OCI-LY7 (cell line): ENCODE data around the gene BAK1. TPM values are rescaled to one million over a fixed set of nuclear protein-coding genes. Genes with fewer than 3 reads are reported as not detected.

Source experiments
- BruUV-seq: library from RNA; stranded (reverse); fragments of 400-500 nt; replicated peaks from 2 replicates; lab custom pipeline; 2021; lab: Mats Ljungman, UMichigan
- CTCF ChIA-PET: fragments of 300-600 bp; sonication (Branson Sonifier 250); formaldehyde crosslinking; loops from one replicate; lab custom pipeline; 2022; ENCODE audit warnings: antibody characterized with exemption; ENCODE audit not compliant: unreplicated experiment; lab: Charles Lee
- POLR2A ChIA-PET: fragments of 300-600 bp; sonication (Branson Sonifier 250); formaldehyde crosslinking; loops from one replicate; lab custom pipeline; 2022; ENCODE audit warnings: antibody characterized with exemption; lab: Charles Lee
- DNase-seq: peaks from one replicate; pipeline ENCODE4 v3.0.0-alpha.2; 2015; ENCODE audit warnings: low spot score
- H2AFZ ChIP-seq: fragments of 200-600 bp; sonication (generic), shearing (Covaris generic); 2 replicates; pipeline ENCODE4 v1.6.1; 2014; ENCODE audit warnings: mild to moderate bottlenecking, antibody characterized with exemption, low read length, moderate library complexity
- H3K27ac ChIP-seq: fragments of 200-600 bp; sonication (generic); 2 replicates; pipeline ENCODE4 v1.5.1; 2014; ENCODE audit warnings: mixed run types, low read depth, mild to moderate bottlenecking, moderate library complexity, low read length, inconsistent platforms; ENCODE audit not compliant: poor library complexity, severe bottlenecking
- H3K36me3 ChIP-seq: fragments of 200-600 bp; sonication (generic); 2 replicates; pipeline ENCODE4 v1.6.1; 2014; ENCODE audit warnings: mild to moderate bottlenecking, antibody characterized with exemption, low read length, moderate library complexity, mixed read lengths; ENCODE audit not compliant: insufficient read depth
- H3K4me1 ChIP-seq: fragments of 200-600 bp; sonication (generic); 2 replicates; pipeline ENCODE4 v1.5.1; 2014; ENCODE audit warnings: mild to moderate bottlenecking, low read length; ENCODE audit not compliant: insufficient read depth, poor library complexity, severe bottlenecking
- H3K4me2 ChIP-seq: fragments of 200-600 bp; sonication (generic); 2 replicates; pipeline ENCODE4 v1.6.1; 2014; ENCODE audit warnings: mild to moderate bottlenecking, low read length
- H3K4me3 ChIP-seq: fragments of 200-600 bp; sonication (generic); 2 replicates; pipeline ENCODE4 v1.5.1; 2014; ENCODE audit warnings: mild to moderate bottlenecking, low read depth, low read length; ENCODE audit not compliant: poor library complexity, severe bottlenecking
- H3K79me2 ChIP-seq: fragments of 200-600 bp; sonication (generic); 2 replicates; pipeline ENCODE4 v1.6.1; 2016; ENCODE audit warnings: low read depth, mild to moderate bottlenecking, low read length, moderate library complexity, mixed read lengths; ENCODE audit not compliant: insufficient read depth
- H3K9me2 ChIP-seq: fragments of 200-600 bp; sonication (generic); 2 replicates; pipeline ENCODE4 v1.6.1; 2016; ENCODE audit warnings: mild to moderate bottlenecking, low read length, mixed read lengths; ENCODE audit not compliant: insufficient read depth
- H3K9me3 ChIP-seq: fragments of 200-600 bp; sonication (generic); 2 replicates; pipeline ENCODE4 v1.6.1; 2014; ENCODE audit warnings: mild to moderate bottlenecking, mixed run types, low read length, mixed read lengths
- H4K20me1 ChIP-seq: fragments of 200-600 bp; sonication (generic); 2 replicates; pipeline ENCODE4 v1.6.1; 2014; ENCODE audit warnings: mild to moderate bottlenecking, antibody characterized with exemption, low read length, moderate library complexity, mixed read lengths; ENCODE audit not compliant: insufficient read depth
- CTCF ChIP-seq: fragments of 200-600 bp; sonication (generic); conservative IDR thresholded peaks from 2 replicates; pipeline ENCODE4 v1.5.1; 2014; ENCODE audit warnings: mild to moderate bottlenecking, antibody characterized with exemption, low read length, moderate library complexity, mixed read lengths
- EZH2phosphoT487 ChIP-seq: fragments of 200-600 bp; sonication (generic); IDR thresholded peaks from 2 replicates; pipeline ENCODE4 v1.6.1; 2018; ENCODE audit warnings: low read depth, borderline replicate concordance, mild to moderate bottlenecking, mixed run types, antibody characterized with exemption, low read length, moderate library complexity, mixed read lengths
- intact Hi-C: fragments of 100-400 bp; cut with micrococcal nuclease; formaldehyde crosslinking; loops from one replicate; pipeline ENCODE4 v1.10.0; 2022; ENCODE audit not compliant: unreplicated experiment
- total RNA-seq, 2 experiments: library from RNA; depleted of rRNA in 1 of 2; stranded (reverse); fragments of >200 nt in 1 of 2; shearing (Covaris generic) in 1 of 2; gene quantifications; 2 replicates each; pipeline ENCODE4 v1.2.3, GENCODE V29; 2014 to 2022

Gene BAK1
- total RNA-seq, 2 experiments from 2014 or later: 13.9 to 33.8 TPM

- H3K4me3 ChIP-seq: no peak overlapping the region
- H3K36me3 ChIP-seq: no peaks in the 10 kb centered on the region
- ChIA-PET POLR2A (interaction anchor here (0.6 to 1.5 kb wide), 3 partner anchors 11 to 33 kb away, joined by 3 read pairs; no protein-coding TSS in a partner anchor), CTCF (no interaction called here)
- no peaks in the 10 kb centered on the region for H4K20me1 ChIP-seq
- H3K4me1 ChIP-seq: peaks cover 75% of the 10 kb centered on the region
- intact Hi-C loops: no loop called here
- DNase-seq: no peak
- H3K4me2 ChIP-seq: no peak overlapping the region
- H3K79me2 ChIP-seq: no peaks in the 10 kb centered on the region
- TF ChIP-seq EZH2phosphoT487 (no peak), CTCF (no peak)
- no TSS peak for BruUV-seq
- no peaks in the 10 kb centered on the region for H3K9me2 ChIP-seq
- no peak overlapping the region for H3K27ac ChIP-seq
- no peaks in the 10 kb centered on the region for H3K9me3 ChIP-seq
- no peak overlapping the region for H2AFZ ChIP-seq
Measured at GRCh38 chr6:33595001-33595846, 15.1 kb upstream of the BAK1 start.

- peak overlapping the region; percentile 58 for H3K4me3 ChIP-seq
- POLR2A ChIA-PET: interaction anchor here (0.9 kb wide), 1 partner anchor 15 kb away, joined by 3 read pairs; no protein-coding TSS in a partner anchor
- CTCF ChIA-PET: interaction anchor here (3.0 kb wide), 1 partner anchor 14 kb away, joined by 16 read pairs; no protein-coding TSS in a partner anchor
Measured at GRCh38 chr6:33593414-33593727, 13.3 kb upstream of the BAK1 start.

More at GRCh38 chr6:33593414-33593727, 13.3 kb upstream of the BAK1 start:
- H4K20me1 ChIP-seq: no peaks in the 10 kb centered on the region
- TF ChIP-seq EZH2phosphoT487: no peak
- TF ChIP-seq CTCF: no peak
- no peaks in the 10 kb centered on the region for H3K9me3 ChIP-seq
- H3K27ac ChIP-seq: peak overlapping the region; percentile 81
- intact Hi-C loops: loop anchor here (2.0 kb wide), 1 partner anchor 27 kb away; the partner anchor contains the start of gene ITPR3
- BruUV-seq: no TSS peak
- H3K9me2 ChIP-seq: no peaks in the 10 kb centered on the region
- no peaks in the 10 kb centered on the region for H3K36me3 ChIP-seq
- H3K4me2 ChIP-seq: peak overlapping the region; percentile 86
- H3K79me2 ChIP-seq: no peaks in the 10 kb centered on the region
- DNase-seq: no peak
- H2AFZ ChIP-seq: peak overlapping the region; percentile 79
- H3K4me1 ChIP-seq: peaks cover 70% of the 10 kb centered on the region
